ENCODE results near the gene MARCHF9. TPM values are rescaled to one million over a fixed set of nuclear protein-coding genes. Genes with fewer than 3 reads are reported as not detected.

The MARCHF9 gene
- total and polyA plus RNA-seq, 2 experiments from 2014 or later = 0.18 to 0.97 TPM

GRCh38 chr12:57756406-57757341 is 1.8 kb downstream of the MARCHF9 start:
- WGBS, 2 experiments (ENCODE audit: low coverage in 1 of 2, low lambda C conversion rate in 2 of 2, missing lambda C conversion rate in 2 of 2) = 86 to 90% methylated on average over 22 of the region's 22 CpGs
- Histone ChIP-seq H3K9me3 (ENCODE audit: low read depth) (no peaks in the 10 kb centered on the region), H3K27ac (no peak overlapping the region), H3K9ac (no peak overlapping the region), H2AFZ (no peak overlapping the region), H3K36me3 (ENCODE audit: low read depth) (no peaks in the 10 kb centered on the region), H3K4me2 (ENCODE audit: unreplicated experiment) (no peak overlapping the region), H3F3A (ENCODE audit: insufficient read depth) (peaks cover 11% of the 10 kb centered on the region), H3K79me2 (ENCODE audit: insufficient read depth) (peaks cover 4% of the 10 kb centered on the region), H3K27me3 (replicated peaks; ENCODE audit: insufficient read depth) (peaks cover 22% of the 10 kb centered on the region), H3K9me2 (ENCODE audit: insufficient read depth) (no peaks in the 10 kb centered on the region), H4K20me1 (ENCODE audit: insufficient read depth) (no peaks in the 10 kb centered on the region), H3K4me1 (ENCODE audit: insufficient read depth) (no peaks in the 10 kb centered on the region), H3K4me3 (no peak overlapping the region)
- DNase-seq = no peak
- no peak for TF ChIP-seq EZH2phosphoT487 (IDR thresholded peaks at IDR 0.05; ENCODE audit: insufficient read depth, low read depth)
- TF ChIP-seq EZH2 (IDR thresholded peaks at IDR 0.05; ENCODE audit: insufficient read depth, poor library complexity, severe bottlenecking) = no peak
- in situ Hi-C loops (cut with MboI) = no loop called here

- Histone ChIP-seq H3K9me3 (ENCODE audit: low read depth) (no peaks in the 10 kb centered on the region), H3K9me2 (ENCODE audit: insufficient read depth) (no peaks in the 10 kb centered on the region), H3K27ac (no peak overlapping the region), H3K9ac (no peak overlapping the region), H3K79me2 (ENCODE audit: insufficient read depth) (no peaks in the 10 kb centered on the region), H3F3A (ENCODE audit: insufficient read depth) (peaks cover 11% of the 10 kb centered on the region), H3K4me2 (ENCODE audit: unreplicated experiment) (no peak overlapping the region), H3K4me1 (ENCODE audit: insufficient read depth) (no peaks in the 10 kb centered on the region), H3K27me3 (replicated peaks; ENCODE audit: insufficient read depth) (peaks cover 22% of the 10 kb centered on the region), H2AFZ (no peak overlapping the region), H3K4me3 (no peak overlapping the region), H3K36me3 (ENCODE audit: low read depth) (no peaks in the 10 kb centered on the region), H4K20me1 (ENCODE audit: insufficient read depth) (no peaks in the 10 kb centered on the region)
- in situ Hi-C loops (cut with MboI) = no loop called here
- TF ChIP-seq EZH2phosphoT487 (IDR thresholded peaks at IDR 0.05; ENCODE audit: insufficient read depth, low read depth) = no peak
- no peak for TF ChIP-seq EZH2 (IDR thresholded peaks at IDR 0.05; ENCODE audit: insufficient read depth, poor library complexity, severe bottlenecking)
- 75 to 83% methylated on average over 4 of the region's 4 CpGs for WGBS, 2 experiments (ENCODE audit: low coverage in 1 of 2, low lambda C conversion rate in 2 of 2, missing lambda C conversion rate in 2 of 2)
- DNase-seq = no peak
Observed at GRCh38 chr12:57757771-57758170, 2.9 kb downstream of the MARCHF9 start.

GRCh38 chr12:57758552-57759359 is 3.9 kb downstream of the MARCHF9 start:
- H3K4me2 ChIP-seq (ENCODE audit: unreplicated experiment) = no peak overlapping the region
- H3K27me3 ChIP-seq (replicated peaks; ENCODE audit: insufficient read depth) = peaks cover 22% of the 10 kb centered on the region
- no peaks in the 10 kb centered on the region for H3K36me3 ChIP-seq (ENCODE audit: low read depth)
- no peak overlapping the region for H3K27ac ChIP-seq
- H3F3A ChIP-seq (ENCODE audit: insufficient read depth) = peaks cover 6% of the 10 kb centered on the region; the same call in 1 of the 2 replicates
- H3K79me2 ChIP-seq (ENCODE audit: insufficient read depth) = no peaks in the 10 kb centered on the region
- no peaks in the 10 kb centered on the region for H3K4me1 ChIP-seq (ENCODE audit: insufficient read depth)
- in situ Hi-C loops (cut with MboI) = no loop called here
- no peaks in the 10 kb centered on the region for H3K9me2 ChIP-seq (ENCODE audit: insufficient read depth)
- 78 to 84% methylated on average over 24 to 25 of the region's 25 CpGs for WGBS, 2 experiments (ENCODE audit: low coverage in 1 of 2, low lambda C conversion rate in 2 of 2, missing lambda C conversion rate in 2 of 2)
- no peaks in the 10 kb centered on the region for H3K9me3 ChIP-seq (ENCODE audit: low read depth)
- no peak overlapping the region for H3K9ac ChIP-seq
- TF ChIP-seq EZH2 (IDR thresholded peaks at IDR 0.05; ENCODE audit: insufficient read depth, poor library complexity, severe bottlenecking) = no peak
- no peak for TF ChIP-seq EZH2phosphoT487 (IDR thresholded peaks at IDR 0.05; ENCODE audit: insufficient read depth, low read depth)
- no peak overlapping the region for H2AFZ ChIP-seq
- no peak overlapping the region for H3K4me3 ChIP-seq
- no peaks in the 10 kb centered on the region for H4K20me1 ChIP-seq (ENCODE audit: insufficient read depth)
- no peak for DNase-seq

- no peak overlapping the region for H3K27ac ChIP-seq
- no peak overlapping the region for H3K9ac ChIP-seq
- in situ Hi-C loops (cut with MboI) = no loop called here
- peaks cover 15% of the 10 kb centered on the region for H3K27me3 ChIP-seq (replicated peaks; ENCODE audit: insufficient read depth)
- H3K79me2 ChIP-seq (ENCODE audit: insufficient read depth) = no peaks in the 10 kb centered on the region
- H4K20me1 ChIP-seq (ENCODE audit: insufficient read depth) = no peaks in the 10 kb centered on the region
- TF ChIP-seq EZH2phosphoT487 (IDR thresholded peaks at IDR 0.05; ENCODE audit: insufficient read depth, low read depth) = no peak
- no peak for TF ChIP-seq EZH2 (IDR thresholded peaks at IDR 0.05; ENCODE audit: insufficient read depth, poor library complexity, severe bottlenecking)
- peak; percentile 46 for DNase-seq
- no peaks in the 10 kb centered on the region for H3F3A ChIP-seq (ENCODE audit: insufficient read depth)
- no peaks in the 10 kb centered on the region for H3K9me2 ChIP-seq (ENCODE audit: insufficient read depth)
- no peaks in the 10 kb centered on the region for H3K9me3 ChIP-seq (ENCODE audit: low read depth)
- no peaks in the 10 kb centered on the region for H3K36me3 ChIP-seq (ENCODE audit: low read depth)
- no peaks in the 10 kb centered on the region for H3K4me1 ChIP-seq (ENCODE audit: insufficient read depth)
- H3K4me2 ChIP-seq (ENCODE audit: unreplicated experiment) = no peak overlapping the region
- H3K4me3 ChIP-seq = no peak overlapping the region
- WGBS, 2 experiments (ENCODE audit: low coverage in 1 of 2, low lambda C conversion rate in 2 of 2, missing lambda C conversion rate in 2 of 2) = 13 to 20% methylated on average over 3 of the region's 3 CpGs
- H2AFZ ChIP-seq = no peak overlapping the region
Observed at GRCh38 chr12:57759360-57759980, 4.6 kb downstream of the MARCHF9 start.
